ENCODE data around the gene RNF14. TPM values are rescaled to one million over a fixed set of nuclear protein-coding genes. Genes with fewer than 3 reads are reported as not detected.

RNF14 gene
- total and polyA plus RNA-seq, 12 donors = 21.6 to 185 (median 83.6) TPM

GRCh38 chr5:141961466-141961865 lies 7.4 kb upstream of the RNF14 start:
- Histone ChIP-seq H3K4me3 (no peak overlapping the region), H3K4me1 (replicated peaks in 1 of 2) (peaks cover 0 to 12% of the 10 kb centered on the region in 2 donors), H3K27ac (no peak overlapping the region), H3K9me3 (replicated peaks in 1 of 3) (no peaks in the 10 kb centered on the region), H3K27me3 (no peaks in the 10 kb centered on the region), H3K36me3 (replicated peaks in 1 of 2) (no peaks in the 10 kb centered on the region)
- no peak for DNase-seq
- TF ChIP-seq POLR2A (IDR thresholded peaks at IDR 0.05) = no peak
- TF ChIP-seq CTCF (IDR thresholded peaks at IDR 0.05) = no peak
- WGBS, 4 donors = 84 to 89% (median 86%) methylated on average over 3 of the region's 3 CpGs
- intact Hi-C loops (cut with DNase I) = loop anchor here in 1 of 2 donors (2.0 kb wide), 1 partner anchor 269 kb away; no protein-coding TSS in a partner anchor

GRCh38 chr5:141963701-141964100 lies 5.2 kb upstream of the RNF14 start:
- no peak overlapping the region for H3K4me3 ChIP-seq
- intact Hi-C loops (cut with DNase I) = no loop called here

GRCh38 chr5:141965071-141965470 lies 3.8 kb upstream of the RNF14 start:
- H3K9me3 ChIP-seq (replicated peaks in 1 of 3) = no peaks in the 10 kb centered on the region
- H3K4me3 ChIP-seq = no peak overlapping the region
- WGBS, 4 donors = 64 to 81% (median 67%) methylated on average over 7 of the region's 7 CpGs
- no peak for DNase-seq
- TF ChIP-seq POLR2A (IDR thresholded peaks at IDR 0.05) (no peak), CTCF (IDR thresholded peaks at IDR 0.05) (no peak)
- H3K36me3 ChIP-seq (replicated peaks in 1 of 2) = no peaks in the 10 kb centered on the region
- H3K27ac ChIP-seq = no peak overlapping the region
- H3K4me1 ChIP-seq (replicated peaks in 1 of 2) = peaks cover 2 to 11% of the 10 kb centered on the region in 2 donors
- H3K27me3 ChIP-seq = no peaks in the 10 kb centered on the region
- intact Hi-C loops (cut with DNase I) = no loop called here

More at GRCh38 chr5:141963701-141964100, 5.2 kb upstream of the RNF14 start:
- peaks cover 0 to 12% of the 10 kb centered on the region in 2 donors for H3K4me1 ChIP-seq (replicated peaks in 1 of 2)
- H3K9me3 ChIP-seq (replicated peaks in 1 of 3) = no peaks in the 10 kb centered on the region
- TF ChIP-seq POLR2A (IDR thresholded peaks at IDR 0.05) (no peak), CTCF (IDR thresholded peaks at IDR 0.05) (no peak)
- H3K27me3 ChIP-seq = no peaks in the 10 kb centered on the region
- H3K36me3 ChIP-seq (replicated peaks in 1 of 2) = no peaks in the 10 kb centered on the region
- H3K27ac ChIP-seq = no peak overlapping the region
- WGBS, 4 donors = 23 to 35% (median 25%) methylated on average over 3 of the region's 3 CpGs
- DNase-seq = no peak

- intact Hi-C loops (cut with DNase I) = no loop called here
- 69 to 77% (median 75%) methylated on average over 4 of the region's 4 CpGs for WGBS, 4 donors
Observed at GRCh38 chr5:141966275-141966962, 2.5 kb upstream of the RNF14 start.

More at GRCh38 chr5:141966275-141966962, 2.5 kb upstream of the RNF14 start:
- Histone ChIP-seq H3K4me3 (no peak overlapping the region), H3K36me3 (replicated peaks in 1 of 2) (no peaks in the 10 kb centered on the region), H3K27ac (no peak overlapping the region), H3K4me1 (replicated peaks in 1 of 2) (peaks cover 10 to 18% of the 10 kb centered on the region in 2 donors), H3K27me3 (no peaks in the 10 kb centered on the region), H3K9me3 (replicated peaks in 1 of 3) (no peaks in the 10 kb centered on the region)
- no peak for DNase-seq
- TF ChIP-seq CTCF (IDR thresholded peaks at IDR 0.05) (no peak), POLR2A (IDR thresholded peaks at IDR 0.05) (no peak)
